22Rv1 (cell line): ENCODE data around the gene CBY1.

Experiments
- H3K27ac ChIP-seq: fragments of 450-650 bp; 2 replicates; pipeline ENCODE4 v1.5.1; 2017
- ZFX ChIP-seq: fragments of 450-650 bp; IDR thresholded peaks from 2 replicates; pipeline ENCODE4 v1.6.1; 2017; ENCODE audit warnings: antibody characterized with exemption, borderline replicate concordance
- TF ChIP-seq, protein P1 (sequence below): fragments of 450-650 bp; IDR thresholded peaks from 2 replicates; pipeline ENCODE4 v1.5.1; 2017; ENCODE audit warnings: mild to moderate bottlenecking

CBY1 gene

DNA sequence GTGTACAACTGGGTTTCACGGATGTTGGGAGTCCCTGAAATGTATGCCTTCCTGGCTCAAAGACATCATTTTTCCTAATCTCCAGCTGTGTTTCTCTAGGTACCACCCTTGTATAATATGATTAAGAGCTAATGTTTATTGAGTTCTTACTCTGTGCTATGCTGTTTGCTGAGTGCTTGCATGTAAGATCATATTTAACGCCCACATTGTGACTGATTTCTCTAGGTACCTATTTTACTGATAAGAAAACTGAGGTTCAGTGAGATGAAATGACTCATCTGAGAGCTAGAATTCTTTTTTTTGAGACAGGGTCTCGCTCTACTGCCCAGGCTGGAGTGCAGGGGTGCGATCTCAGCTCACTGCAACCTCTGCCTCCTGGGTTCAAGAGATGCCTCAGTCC, 42.9 kb upstream of the CBY1 start:
- H3K27ac ChIP-seq = no peak overlapping the region
- TF ChIP-seq ZFX = no peak
- TF ChIP-seq, protein P1, sequence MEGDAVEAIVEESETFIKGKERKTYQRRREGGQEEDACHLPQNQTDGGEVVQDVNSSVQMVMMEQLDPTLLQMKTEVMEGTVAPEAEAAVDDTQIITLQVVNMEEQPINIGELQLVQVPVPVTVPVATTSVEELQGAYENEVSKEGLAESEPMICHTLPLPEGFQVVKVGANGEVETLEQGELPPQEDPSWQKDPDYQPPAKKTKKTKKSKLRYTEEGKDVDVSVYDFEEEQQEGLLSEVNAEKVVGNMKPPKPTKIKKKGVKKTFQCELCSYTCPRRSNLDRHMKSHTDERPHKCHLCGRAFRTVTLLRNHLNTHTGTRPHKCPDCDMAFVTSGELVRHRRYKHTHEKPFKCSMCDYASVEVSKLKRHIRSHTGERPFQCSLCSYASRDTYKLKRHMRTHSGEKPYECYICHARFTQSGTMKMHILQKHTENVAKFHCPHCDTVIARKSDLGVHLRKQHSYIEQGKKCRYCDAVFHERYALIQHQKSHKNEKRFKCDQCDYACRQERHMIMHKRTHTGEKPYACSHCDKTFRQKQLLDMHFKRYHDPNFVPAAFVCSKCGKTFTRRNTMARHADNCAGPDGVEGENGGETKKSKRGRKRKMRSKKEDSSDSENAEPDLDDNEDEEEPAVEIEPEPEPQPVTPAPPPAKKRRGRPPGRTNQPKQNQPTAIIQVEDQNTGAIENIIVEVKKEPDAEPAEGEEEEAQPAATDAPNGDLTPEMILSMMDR = no peak

DNA sequence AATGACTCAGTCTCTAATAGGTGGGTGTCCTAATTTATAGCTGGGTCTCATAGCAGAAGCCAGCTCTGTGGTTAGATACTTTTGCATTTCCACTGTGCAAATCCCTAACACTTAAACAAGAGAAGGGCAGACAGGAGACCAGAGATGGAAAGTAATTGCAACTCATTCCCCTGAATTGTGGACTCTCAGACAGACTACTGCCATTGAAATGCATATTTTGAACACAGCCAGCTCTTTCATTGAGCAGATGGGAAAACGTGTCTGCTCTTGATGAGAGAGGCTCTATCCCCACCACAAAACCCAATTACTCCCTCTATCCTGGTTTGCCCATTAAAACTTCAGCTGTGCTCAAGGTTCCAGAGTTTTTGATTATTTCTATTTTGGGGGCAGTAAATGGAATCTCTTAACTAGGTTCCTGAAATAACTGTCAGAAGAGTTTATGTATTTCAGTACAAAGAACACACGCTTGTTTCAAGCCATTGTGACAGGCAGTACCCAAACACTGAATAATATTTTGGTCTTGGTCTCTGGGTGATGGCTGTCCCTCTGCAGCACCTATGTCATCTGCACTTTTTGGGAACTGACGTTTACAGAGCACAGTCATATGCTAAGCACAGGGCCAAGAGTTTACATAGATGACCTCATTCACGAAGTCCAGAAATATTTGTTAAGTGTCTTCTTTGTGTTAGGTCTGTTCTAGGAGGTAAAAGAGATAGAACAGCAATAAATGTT, 41.9 kb upstream of the CBY1 start:
- peak overlapping the region; percentile 7; the same call in 1 of the 2 replicates for H3K27ac ChIP-seq
- TF ChIP-seq, protein P1 = no peak
- no peak for TF ChIP-seq ZFX

DNA sequence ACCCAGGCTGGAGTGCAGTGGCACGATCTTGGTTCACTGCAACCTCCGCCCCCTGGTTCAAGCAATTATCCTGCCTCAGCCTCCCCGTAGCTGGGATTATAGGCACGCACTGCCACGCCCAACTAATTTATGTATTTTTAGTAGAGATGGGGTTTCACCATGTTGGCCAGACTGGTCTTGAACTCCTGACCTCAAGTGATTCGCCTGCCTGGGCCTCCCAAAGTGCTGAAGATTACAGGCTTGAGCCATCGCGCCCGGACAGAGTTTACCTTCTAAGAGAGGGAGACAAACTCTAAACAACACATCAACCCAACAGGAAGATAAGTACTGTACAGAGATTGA, 41.4 kb upstream of the CBY1 start:
- H3K27ac ChIP-seq = peak overlapping the region; percentile 7; the same call in 1 of the 2 replicates

DNA sequence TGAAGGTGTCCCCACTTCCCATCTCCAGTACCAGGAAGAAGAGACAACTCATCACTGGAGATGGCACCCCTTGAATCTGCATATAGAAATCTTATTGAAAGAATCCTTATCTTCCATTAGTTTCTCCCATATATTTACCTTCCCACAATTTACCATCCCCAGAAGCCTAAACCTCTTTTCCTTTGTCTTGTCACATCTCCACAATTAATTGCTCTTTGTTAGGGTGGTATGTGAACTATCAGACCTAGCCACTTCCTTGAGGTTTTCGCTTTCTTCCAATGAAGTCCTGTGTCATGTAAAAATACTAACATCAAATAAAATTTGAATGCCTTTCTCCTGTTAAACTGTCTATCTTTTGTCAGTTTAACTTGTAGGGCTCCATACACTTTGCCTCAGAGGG, 38.2 kb upstream of the CBY1 start:
- H3K27ac ChIP-seq = no peak overlapping the region
- TF ChIP-seq, protein P1 = no peak
- no peak for TF ChIP-seq ZFX

DNA sequence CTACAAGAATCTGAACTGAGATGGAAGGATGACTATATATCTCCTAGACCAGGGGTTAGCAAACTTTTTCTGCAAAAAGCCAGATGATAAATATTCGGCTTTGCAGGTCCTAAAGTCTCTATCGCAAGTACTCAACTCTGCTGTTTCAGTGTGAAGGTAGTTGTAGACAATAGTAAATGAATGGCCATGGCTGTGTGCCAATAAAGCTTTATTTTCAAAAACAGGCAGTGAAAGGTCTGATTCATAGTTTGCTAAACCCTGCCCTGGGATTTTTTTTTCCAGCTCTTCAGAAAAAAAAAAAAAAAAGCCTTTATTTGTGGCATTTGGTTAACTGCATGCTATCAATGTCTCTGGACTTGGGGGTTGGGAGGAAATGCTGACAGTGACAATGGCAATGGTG, 37.8 kb upstream of the CBY1 start:
- TF ChIP-seq ZFX = no peak
- TF ChIP-seq, protein P1 = no peak
- no peak overlapping the region for H3K27ac ChIP-seq

DNA sequence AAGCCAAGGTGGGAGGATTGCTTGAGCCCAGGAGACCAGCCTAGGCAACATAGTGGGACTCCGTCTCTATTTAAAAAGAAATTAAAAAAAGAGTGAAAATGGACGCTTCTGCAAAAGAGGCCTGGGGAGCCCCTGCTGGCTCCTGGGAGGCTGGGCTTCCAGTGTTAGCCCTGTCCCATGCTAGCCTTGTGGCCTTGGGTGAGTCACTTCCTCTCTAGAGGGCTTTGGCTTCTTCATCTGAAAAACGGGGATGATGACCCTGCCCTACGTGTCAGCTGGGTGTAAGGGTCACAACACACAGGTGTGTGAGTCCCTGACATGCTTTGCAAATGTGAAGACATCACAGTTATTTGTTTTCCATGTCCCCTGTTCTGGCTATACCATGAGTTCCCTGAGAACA, 33.1 kb upstream of the CBY1 start:
- TF ChIP-seq ZFX = no peak
- TF ChIP-seq, protein P1 = no peak
- H3K27ac ChIP-seq = no peak overlapping the region

DNA sequence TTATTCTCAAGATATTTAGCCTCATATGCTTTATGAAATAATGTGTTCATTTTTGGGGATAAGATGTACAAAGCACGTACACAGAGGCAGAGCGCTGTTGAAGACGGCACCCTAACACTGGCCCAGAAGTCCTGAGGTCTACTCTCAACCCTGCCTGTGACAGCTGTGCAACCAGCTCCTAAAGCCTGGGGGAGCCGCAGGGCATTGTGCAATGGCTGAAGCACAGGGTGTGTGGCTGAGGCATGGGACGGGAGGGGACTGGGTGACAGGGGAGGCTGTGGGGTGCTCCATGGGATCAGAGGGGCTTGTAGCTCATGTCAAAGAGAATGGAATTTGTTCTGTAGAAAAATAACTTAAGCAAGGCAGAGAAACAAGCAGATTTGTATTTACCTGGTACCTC, 28.0 kb upstream of the CBY1 start:
- H3K27ac ChIP-seq = no peak overlapping the region
- TF ChIP-seq, protein P1 = no peak
- TF ChIP-seq ZFX = no peak

DNA sequence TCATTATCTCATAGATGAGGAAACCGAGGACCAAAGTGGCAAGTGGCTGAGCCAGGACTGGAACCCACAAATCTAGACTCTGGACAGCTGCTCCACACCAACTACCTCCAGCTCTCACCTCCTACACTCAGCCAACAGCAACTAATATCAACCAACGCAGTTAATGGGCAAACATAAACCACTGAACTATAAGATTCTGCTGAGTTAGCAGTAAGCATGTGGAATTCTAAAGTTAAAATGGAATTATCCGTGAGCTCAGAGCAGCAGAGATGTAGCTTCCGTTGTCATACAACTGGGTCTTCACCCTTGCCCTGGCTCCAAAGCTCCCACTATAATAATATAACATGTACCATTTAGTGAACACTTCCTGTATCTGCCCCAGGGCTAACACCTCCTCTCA, 27.3 kb upstream of the CBY1 start:
- no peak for TF ChIP-seq ZFX
- TF ChIP-seq, protein P1 = no peak

More for the DNA sequence above, 27.3 kb upstream of the CBY1 start:
- no peak overlapping the region for H3K27ac ChIP-seq
